ENCODE data around the gene RBBP5.

DNA sequence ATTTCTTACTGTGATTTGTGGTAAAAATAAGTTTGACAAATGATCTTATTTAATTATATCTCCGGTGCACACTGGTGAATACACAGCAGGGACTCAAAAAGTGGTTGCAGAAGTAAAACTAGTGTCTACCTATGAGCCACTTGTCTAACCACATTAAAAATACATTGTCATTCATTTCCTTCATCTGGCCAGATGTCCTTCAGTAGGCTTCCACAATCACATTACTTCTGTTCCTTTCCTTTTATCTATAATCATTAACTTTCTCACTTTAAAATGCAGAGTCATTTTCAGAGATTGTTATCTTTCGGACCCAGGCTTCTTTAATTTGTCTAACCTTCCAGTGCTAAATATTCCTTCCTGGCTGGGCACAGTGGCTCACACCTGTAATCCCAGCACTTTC, 3.0 kb downstream of the RBBP5 start:
- TF ChIP-seq POLR2AphosphoS5 (IDR thresholded peaks at IDR 0.05; ENCODE audit: low read depth, low read length) (no peak), POLR2A (IDR thresholded peaks at IDR 0.05; ENCODE audit: low read depth, low read length) (no peak), POU2F2 (IDR thresholded peaks at IDR 0.05; ENCODE audit: low read depth, low read length) (no peak), TAF1 (IDR thresholded peaks at IDR 0.05; ENCODE audit: low read depth, low read length) (no peak), PAX5 (IDR thresholded peaks at IDR 0.05; ENCODE audit: insufficient read depth, low read length, severe bottlenecking) (no peak), SPI1 (IDR thresholded peaks at IDR 0.05; ENCODE audit: low read depth, low read length) (no peak)
